ENCODE results near the gene GALNT6. TPM values are rescaled to one million over a fixed set of nuclear protein-coding genes. Genes with fewer than 3 reads are reported as not detected.

GALNT6 gene
- total and polyA plus RNA-seq, 9 of the 15 experiments (the other 6 are each of a cell fraction or from before 2014, with no cell fraction given), result 1.5 to 8.6 (median 5.1) TPM

GRCh38 chr12:51393676-51394545, 2.7 kb upstream of the GALNT6 start:
- BruUV-seq (replicated peaks), result no TSS peak
- H3K4me2 ChIP-seq (ENCODE audit: insufficient read depth, low read length), result no peak overlapping the region
- FAIRE-seq (no peak), DNase-seq (ENCODE audit: extremely low read depth in 1 of 4, low spot score in 3 of 4) (peak in 1 of 4 experiments; percentile 2), ATAC-seq (no peak)
- no peaks in the 10 kb centered on the region for H3K79me2 ChIP-seq (ENCODE audit: control insufficient read depth, insufficient read depth, low read length)
- CTCF ChIA-PET (ENCODE audit: low intra/inter-chr PET ratio), result no interaction called here
- POLR2A ChIA-PET, result interaction anchor here (0.6 to 1.4 kb wide), 2 partner anchors 10 to 191 kb away, joined by 3 to 4 read pairs; no protein-coding TSS in a partner anchor
- no peak for TF ChIP-seq ZNF644 (tag; IDR thresholded peaks at IDR 0.05; ENCODE audit: low read depth)
- peak; percentile 21; the same call in 1 of the 2 replicates for TF ChIP-seq NFIC (IDR thresholded peaks at IDR 0.05)
- peak; percentile 60 for TF ChIP-seq NR2C1 (IDR thresholded peaks at IDR 0.05)
- 0 out of 2 replicates have a peak, but pooled peaks have one; percentile 6 for TF ChIP-seq NR2C1 (tag; IDR thresholded peaks at IDR 0.05)
- no peak for TF ChIP-seq SRSF1 (IDR thresholded peaks at IDR 0.05; ENCODE audit: low read depth, low read length)
- TF ChIP-seq CCAR2 (IDR thresholded peaks at IDR 0.05; ENCODE audit: low read depth, low read length), result no peak
- no peak for TF ChIP-seq ZBTB1 (CRISPR knock-in tag; IDR thresholded peaks at IDR 0.05; ENCODE audit: borderline replicate concordance, low read depth)
- TF ChIP-seq NCOA4 (IDR thresholded peaks at IDR 0.05; ENCODE audit: partially characterized antibody), result no peak
- TF ChIP-seq TBL1XR1 (IDR thresholded peaks at IDR 0.05; ENCODE audit: low read length in 2 of 2), result no peak
- in situ Hi-C loops (cut with MboI) (no loop called here), intact Hi-C loops (cut with micrococcal nuclease) (no loop called here)
- H3K4me1 ChIP-seq (replicated peaks in 1 of 2; ENCODE audit: control insufficient read depth in 2 of 2, insufficient read depth in 2 of 2, low read length in 2 of 2), result peaks cover 35 to 38% of the 10 kb centered on the region in 2 experiments
- H2AFZ ChIP-seq (ENCODE audit: low read depth, low read length), result no peak overlapping the region
- no peaks in the 10 kb centered on the region for H3K9me3 ChIP-seq (replicated peaks; ENCODE audit: control insufficient read depth, insufficient read depth, low read depth, low read length)
- no peaks in the 10 kb centered on the region for H3K9me1 ChIP-seq (ENCODE audit: control insufficient read depth, insufficient read depth, low read length)
- H3K36me3 ChIP-seq (ENCODE audit: control insufficient read depth, insufficient read depth, low read length), result no peaks in the 10 kb centered on the region
- no peak overlapping the region for H3K9ac ChIP-seq (ENCODE audit: insufficient read depth in 1 of 2, low read depth in 2 of 2, low read length in 2 of 2)
- no peaks in the 10 kb centered on the region for H4K20me1 ChIP-seq (replicated peaks; ENCODE audit: control insufficient read depth, insufficient read depth, low read length)
- no peaks in the 10 kb centered on the region for H3K27me3 ChIP-seq (ENCODE audit: control insufficient read depth in 2 of 2, insufficient read depth in 2 of 2, low read length in 2 of 2)
- no peak overlapping the region for H3K27ac ChIP-seq (ENCODE audit: extremely low read depth, low read depth, low read length)
- H3K4me3 ChIP-seq, result no peak overlapping the region
- 80% methylated on average over 13 of the region's 14 CpGs for WGBS (ENCODE audit: insufficient coverage, low coverage, missing lambda C conversion rate)
